NCI-H1417 treated with DMSO at 0.1 percent for 48 hours (cell line): ENCODE results near the gene TLCD3A.
A peak's percentile ranks its signal among the peaks of the same experiment; 100 is the strongest.
"Not testable (repeated sequence)": the region's sequence is repeated elsewhere in the genome, so short reads cannot be mapped to it uniquely, and the experiment has no call there.

Experiments used
- DNase-seq: peaks from one replicate; lab custom pipeline; 2025; lab: John Stamatoyannopoulos, UW

TLCD3A gene

DNA sequence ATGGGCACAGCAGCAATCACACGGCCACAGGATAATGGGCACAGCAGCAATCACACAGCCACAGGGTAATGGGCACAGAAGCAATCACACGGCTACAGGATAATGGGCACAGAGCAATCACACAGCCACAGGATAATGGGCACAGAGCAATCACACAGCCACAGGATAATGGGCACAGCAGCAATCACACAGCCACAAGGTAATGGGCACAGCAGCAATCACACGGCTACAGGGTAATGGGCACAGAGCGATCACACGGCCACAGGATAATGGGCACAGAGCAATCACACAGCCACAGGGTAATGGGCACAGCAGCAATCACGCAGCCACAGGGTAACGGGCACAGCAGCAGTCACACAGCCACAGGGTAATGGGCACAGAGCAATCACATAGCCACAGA is 17.0 kb downstream of the TLCD3A start:
- not testable (repeated sequence) for DNase-seq

DNA sequence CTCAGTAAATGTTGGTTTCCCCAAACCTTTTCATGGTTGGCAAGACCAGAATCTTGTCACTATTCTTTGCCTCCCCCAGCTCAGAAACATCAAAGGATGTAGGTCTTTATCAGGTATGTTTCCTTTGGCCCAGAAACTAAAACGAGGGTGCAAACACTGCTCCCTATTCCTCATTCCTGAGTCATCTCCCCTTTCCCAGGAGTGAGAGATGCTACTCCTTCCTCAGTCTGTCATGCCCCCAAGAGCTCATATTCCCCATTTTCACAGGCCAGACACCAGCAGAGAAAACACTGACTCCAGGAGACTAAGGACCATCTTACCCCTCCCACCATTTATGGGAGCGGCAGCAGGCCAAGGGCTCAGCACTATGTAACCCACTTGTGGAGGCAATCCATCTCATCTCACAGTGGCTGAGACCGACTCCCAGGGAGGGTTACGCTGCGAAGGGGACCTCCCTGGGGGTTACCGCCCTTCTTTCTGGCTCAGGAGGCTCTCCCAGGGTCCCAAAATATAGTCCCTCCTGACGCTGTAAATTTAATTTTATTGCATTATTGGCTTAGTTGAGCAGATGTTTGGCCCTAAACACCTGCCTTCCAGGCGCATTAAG is 18.1 kb downstream of the TLCD3A start:
- no peak for DNase-seq

DNA sequence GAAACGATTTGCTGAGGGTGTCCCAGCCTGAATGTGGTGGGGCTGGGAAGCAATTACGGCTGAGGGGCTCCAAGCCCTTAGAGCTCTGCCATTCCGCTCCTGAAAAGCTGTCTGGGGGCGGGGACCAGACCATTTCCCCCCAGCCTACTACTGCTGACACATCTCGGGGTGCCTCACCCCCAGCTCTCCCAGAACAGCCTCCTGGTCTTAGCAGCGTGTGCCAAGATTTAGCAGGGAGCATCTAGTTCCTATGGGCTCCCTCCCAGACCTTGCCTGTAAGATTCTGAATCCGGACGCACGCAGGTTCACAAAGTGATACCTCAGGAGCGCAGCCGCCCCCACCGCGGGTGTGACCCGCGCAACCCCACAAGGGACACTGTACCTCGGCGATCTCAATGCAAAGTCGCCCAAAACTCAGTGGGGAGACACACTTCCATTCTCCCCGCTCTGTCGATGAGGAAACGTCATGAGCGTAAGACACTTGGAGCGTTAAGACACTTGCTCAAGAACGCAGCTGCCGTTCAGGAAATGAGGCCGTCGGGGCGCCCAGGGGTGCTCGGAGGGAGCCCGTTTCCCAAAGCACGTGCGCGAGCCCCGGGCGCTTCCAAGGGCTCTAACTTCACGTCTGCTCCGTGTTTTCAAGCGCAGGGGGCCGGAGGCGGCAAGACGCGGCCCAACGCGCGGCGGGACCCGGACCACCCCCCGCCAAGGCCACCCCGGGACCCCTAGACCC is 19.0 kb downstream of the TLCD3A start:
- no peak for DNase-seq

DNA sequence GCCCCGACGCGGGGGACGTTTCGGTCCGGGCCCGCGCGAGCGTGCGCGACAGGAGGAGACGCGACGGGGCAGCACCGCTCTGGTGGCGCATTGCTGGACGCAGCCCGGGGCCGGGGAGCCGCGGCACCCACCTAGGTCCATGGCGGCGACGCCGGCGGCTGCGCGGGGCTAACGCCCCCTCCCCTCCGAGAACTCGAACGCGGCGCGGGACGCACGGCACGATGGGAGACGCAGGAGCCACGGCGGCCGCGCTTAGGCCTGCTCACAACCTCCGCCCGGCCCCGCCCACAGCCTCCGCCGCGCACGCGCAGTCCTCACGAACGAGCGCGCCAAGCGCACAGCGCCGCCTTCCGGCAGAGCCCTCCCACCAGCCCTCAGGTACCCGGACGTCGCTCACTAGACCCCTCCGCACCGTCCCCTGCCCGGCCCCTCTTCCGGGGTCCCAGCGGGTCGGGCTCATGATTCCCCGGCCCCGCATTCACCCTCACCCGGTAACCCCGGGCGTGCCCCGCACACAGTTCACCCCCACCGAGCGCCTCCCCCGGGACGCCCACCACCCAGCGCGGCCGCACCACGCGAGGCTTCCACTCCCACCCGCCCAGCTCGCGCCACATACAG is 19.7 kb downstream of the TLCD3A start, which contains the start of gene GEMIN4:
Gene GEMIN4 (minus strand): TSS at position 263 of the 618 bp plus-strand sequence. CDS start 122 bp downstream, at position 141.
- peak; percentile 28 for DNase-seq

DNA sequence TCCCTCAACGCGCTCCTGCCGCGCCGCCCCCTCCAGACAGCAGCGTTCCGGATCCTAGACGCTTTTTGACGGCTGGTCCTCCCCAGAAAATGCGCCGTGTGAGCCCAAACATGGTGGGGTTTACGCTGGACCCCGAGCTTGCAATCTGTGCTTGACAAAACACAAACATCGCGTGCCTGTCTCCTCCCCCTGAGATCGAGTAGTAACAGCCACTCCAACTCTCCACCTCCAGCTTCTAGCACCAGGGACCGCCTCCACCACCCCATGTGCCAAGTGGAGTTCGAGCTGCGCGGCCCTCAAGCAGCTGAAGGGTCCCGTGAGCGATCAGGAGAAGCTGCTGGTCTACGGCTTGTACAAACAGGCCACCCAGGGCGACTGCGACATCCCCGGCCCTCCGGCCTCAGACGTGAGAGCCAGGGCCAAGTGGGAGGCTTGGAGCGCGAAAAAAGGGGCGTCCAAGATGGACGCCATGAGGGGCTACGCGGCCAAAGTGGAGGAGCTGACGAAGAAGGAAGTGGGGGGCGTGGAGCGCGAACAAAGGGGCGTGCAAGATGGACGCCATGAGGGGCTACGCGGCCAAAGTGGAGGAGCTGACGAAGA is 20.3 kb downstream of the TLCD3A start:
- no peak for DNase-seq

DNA sequence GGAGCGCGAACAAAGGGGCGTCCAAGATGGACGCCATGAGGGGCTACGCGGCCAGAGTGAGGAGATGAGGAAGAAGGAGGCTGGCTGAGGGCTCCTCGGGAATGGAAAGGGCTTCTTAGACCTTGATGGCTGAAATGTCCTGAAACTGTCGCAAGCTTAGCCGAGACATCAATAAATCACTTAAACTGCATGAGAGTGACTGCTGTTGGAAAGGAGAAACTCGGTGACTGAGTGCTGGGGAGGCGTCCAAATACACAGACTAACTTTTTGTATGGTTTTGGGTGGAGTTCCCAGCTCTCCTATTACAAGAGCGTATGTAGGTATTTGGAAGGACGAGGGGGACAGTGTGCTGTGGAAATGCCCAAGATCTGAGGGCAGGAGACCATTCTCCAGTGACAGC is 21.0 kb downstream of the TLCD3A start:
- no peak for DNase-seq

DNA sequence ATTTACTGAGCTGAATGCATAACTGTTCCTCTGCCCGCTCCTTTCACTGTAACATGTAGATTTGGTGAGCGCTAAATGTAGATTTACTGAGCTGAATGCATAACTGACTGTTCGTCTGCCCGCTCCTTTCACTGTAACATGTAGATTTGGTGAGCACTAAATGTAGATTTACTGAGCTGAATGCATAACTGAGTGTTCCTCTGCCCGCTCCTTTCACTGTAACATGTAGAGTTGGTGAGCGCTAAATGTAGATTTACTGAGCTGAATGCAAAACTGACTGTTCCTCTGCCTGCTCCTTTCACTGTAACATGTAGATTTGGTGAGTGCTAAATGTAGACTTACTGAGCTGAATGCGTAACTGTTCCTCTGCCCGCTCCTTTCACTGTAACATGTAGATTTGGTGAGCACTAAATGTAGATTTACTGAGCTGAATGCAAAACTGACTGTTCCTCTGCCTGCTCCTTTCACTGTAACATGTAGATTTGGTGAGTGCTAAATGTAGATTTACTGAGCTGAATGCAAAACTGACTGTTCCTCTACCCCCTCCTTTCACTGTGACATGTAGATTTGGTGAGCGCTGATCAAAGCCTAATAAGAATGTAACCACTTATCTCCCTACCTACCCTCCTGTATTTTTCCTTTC is 23.0 kb downstream of the TLCD3A start:
- DNase-seq: not testable (repeated sequence)

DNA sequence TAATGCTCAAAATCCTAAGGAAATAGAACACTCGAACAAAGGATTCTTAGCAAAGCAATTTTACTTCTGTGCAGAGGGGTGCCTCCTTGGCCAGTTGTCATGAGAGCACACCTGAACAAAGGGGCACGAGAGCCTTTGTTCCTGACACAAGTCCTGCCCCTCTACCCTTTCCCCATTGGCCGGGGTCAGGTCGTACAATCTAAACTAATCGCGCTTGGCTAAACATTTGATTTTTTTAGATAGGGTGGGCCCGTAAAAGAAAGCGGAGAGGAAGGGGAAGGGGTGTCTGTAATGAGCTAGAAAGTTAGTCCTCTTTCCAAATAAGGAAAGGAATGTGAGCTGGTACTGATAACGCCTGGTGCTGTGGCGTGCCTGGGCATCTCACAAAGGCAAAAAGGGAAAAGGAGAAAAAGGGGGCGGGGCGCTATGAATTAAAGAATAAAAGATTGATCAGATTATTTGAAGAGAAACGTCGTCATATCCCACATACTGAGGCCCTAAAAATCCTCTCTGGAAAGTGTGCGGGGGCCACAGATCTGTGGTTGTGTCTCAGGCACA is 23.7 kb downstream of the TLCD3A start:
- DNase-seq: not testable (repeated sequence)

DNA sequence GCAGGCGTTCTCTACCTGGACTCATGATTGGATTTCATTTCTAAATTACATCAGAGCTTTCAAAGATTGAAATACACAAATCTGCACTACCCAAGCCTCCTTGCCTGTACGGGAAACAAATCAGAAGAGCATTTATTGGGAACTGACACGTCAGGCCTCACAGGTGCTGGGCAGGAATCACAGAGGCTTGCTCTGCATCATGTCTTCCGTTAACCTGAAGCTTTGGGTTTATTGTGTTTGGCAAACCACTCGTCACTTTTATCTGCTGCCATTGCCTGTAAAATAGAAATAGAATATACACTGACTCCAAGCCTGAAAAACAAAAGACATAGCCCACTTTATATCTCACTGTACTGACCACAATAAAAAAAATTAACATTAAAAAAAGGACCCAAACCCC is 27.6 kb downstream of the TLCD3A start:
- no peak for DNase-seq

DNA sequence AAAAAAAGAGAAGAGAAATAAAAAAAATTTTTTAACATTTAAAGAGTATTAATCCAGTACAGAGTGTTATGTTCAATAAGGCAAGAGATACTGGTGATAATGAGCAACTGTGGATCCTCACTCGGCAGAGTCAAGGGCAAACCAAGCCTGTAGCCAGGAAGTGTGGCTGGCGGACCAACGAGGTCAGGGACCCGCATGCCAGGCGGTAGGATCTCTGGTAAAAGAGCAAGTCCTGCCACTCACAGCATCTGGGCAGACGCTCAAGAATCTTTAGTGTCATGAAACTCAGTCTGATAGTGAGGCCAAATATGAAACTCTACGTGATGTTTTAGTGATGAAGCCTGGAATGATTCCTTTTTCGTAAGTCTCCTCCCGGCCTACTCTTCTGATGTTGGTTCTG is 28.0 kb downstream of the TLCD3A start:
- no peak for DNase-seq

DNA sequence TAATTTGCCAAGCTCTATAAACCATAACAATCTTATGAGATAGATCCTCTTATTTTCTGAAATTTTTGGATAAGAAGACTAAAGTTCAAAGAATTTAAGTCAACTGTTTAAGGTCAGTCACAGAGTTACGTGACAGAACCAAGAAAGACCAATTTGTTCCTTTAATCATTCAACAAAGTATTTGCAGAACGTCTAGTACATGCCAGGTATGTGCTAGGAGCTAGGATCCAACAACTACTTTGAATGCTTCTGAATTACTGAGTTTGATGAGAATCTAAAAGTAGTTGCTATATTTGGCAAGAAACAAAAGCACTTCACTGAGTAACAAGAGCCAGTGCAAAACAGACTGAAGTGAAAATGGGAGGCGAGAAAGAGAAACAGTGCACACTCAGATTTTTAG is 34.7 kb downstream of the TLCD3A start:
- no peak for DNase-seq

DNA sequence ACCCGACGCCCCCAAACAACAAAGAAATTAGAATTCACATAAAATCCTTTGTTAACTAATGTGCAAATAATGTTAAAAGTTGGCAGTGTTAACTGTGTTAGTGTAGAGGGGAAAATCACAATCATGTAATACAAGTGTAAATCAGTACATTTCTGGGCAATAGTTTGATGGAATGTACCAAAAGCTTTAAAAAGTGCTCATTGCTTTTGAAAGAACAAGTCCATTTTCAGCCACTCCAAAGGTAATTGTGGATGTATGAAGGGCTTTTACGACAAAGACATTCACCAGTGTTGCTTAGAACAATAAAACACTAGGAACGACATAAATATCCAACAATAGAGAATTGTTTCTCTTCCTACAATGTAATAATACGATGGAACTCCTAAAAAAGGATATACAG is 40.6 kb downstream of the TLCD3A start:
- no peak for DNase-seq

DNA sequence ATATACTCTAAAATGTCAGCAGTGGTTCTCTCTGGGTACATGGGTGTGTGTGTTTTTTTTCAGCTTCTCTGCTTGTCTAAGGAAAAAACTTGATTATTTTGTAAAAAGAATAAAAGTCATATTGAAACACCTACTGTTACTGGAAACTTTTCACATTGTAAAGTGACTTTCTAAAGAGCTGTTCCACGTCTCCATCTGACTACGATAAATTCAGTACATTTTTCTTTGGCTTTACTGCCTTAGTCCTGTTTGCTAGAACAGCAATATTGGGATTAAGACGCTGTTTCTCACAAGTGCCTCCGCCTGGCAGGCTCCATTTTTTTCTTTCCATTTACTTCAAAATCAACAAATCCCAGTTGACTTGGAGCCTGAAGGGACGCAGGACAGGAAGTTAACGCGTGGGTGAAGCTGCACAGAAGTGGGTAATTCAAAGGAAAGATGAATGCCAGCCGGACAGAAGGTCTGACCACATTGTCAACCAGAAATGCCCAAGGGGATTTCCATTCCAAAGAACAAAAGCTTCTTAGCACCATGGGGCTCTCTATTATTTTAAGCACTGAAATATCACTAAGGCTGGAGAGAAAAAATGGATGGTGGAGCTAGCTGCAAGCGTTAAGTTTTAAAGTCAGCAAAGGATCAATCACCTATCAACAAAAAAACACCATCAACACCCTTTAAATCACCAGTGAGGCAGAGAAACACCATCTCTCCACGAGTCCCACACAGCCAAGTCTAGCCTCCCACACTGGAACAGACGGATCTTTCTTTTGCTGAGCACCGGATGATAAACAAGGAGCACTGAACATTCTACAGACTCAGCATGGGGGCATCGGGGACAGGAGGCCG is 41.3 kb downstream of the TLCD3A start:
- DNase-seq: no peak

DNA sequence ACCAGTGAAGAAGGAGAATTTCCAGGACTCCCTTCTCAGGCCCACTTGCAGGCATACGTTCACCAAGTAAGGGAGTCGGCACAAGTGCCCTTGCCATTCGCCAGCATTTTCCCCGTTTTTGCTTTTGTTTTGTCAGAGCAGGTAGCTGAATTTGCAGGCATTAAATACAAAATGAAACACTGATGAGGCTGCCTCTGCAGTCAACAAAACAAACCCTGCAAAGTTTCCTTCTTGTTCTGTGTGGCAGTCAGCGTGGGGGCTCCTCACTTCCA is 41.9 kb downstream of the TLCD3A start:
- DNase-seq: no peak

DNA sequence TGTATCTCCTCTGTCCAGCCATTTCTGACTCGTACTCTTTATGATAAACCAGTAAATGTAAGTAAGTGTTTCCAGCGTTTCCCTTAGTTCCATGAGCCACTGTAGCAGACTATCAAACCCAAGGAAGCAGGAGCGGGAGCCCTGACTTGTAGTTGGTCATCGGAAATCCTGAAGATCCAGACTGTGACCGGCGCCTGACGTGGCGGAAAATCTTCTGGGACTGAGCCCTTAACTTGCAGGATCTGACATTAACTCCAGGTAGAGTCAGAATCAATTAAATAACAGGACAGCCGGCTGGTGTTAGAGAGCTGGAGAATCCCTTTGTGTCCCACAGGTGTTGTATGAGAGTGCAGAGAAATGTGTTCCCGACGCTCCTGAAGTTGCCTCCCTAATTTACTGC is 45.7 kb downstream of the TLCD3A start:
- DNase-seq: no peak

DNA sequence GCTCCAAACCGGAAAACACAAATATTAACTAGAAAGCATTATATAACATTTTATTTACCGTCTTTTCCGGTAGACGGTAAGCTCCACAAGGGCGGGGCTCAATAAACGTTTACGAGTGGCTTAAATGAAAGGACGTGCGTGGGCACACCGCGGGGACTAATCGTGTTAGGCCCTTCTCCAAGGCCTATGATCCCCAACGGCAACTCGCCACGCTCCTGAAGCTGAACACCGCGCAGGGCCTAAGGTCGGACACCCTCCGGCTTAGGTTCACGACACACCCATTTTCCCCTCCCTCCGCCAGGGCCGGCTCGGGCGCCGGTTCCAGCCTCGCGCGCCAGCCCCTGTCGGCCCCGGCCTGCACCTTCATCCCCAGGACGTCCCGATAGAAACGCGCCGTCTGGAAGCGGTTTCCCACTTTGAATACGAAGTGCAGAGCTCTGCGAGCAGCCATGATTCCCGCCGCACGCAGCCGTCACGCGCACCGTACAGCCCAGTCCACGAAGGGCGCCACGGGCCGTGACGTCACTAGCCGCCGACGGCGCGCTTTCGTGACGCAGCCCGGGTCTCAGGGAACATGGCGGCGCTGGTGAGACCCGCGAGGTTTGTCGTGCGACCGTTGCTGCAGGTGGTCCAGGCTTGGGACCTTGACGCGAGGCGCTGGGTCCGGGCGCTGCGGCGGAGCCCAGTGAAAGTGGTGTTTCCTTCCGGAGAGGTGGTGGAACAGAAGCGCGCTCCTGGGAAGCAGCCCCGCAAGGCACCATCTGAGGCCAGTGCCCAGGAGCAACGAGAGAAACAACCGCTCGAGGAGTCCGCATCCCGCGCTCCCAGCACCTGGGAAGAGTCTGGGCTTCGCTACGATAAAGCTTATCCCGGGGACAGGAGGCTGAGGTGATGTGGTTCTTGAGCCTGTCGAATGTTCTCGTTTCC is 49.7 kb downstream of the TLCD3A start, which contains the start of the genes GLOD4 and MRM3:
Gene GLOD4 (minus strand): TSS at position 476 of the 927 bp plus-strand sequence. CDS start 25 bp downstream, at position 451.
Gene MRM3 (plus strand): TSS at position 549 of the 927 bp plus-strand sequence. CDS start 26 bp downstream, at position 575.
- peak; percentile 10 for DNase-seq

DNA sequence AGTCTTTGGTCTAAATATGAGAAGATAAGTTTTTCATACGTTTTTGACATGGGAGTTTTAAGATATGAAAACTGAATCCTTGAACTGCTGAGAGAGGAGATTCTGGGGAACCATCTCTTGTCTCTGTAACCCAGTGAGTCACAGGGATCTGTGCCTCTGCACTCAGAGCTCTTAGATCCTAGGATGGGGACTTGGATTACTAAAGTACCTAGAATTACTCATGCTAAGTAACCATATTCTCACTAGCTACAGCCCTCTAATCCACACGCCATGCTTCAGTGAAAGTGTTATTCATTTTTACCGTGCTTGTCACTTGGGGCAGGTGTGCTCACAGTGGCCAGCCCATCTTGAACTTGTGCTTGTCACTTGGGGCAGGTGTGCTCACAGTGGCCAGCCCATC is 51.7 kb downstream of the TLCD3A start:
- DNase-seq: no peak

DNA sequence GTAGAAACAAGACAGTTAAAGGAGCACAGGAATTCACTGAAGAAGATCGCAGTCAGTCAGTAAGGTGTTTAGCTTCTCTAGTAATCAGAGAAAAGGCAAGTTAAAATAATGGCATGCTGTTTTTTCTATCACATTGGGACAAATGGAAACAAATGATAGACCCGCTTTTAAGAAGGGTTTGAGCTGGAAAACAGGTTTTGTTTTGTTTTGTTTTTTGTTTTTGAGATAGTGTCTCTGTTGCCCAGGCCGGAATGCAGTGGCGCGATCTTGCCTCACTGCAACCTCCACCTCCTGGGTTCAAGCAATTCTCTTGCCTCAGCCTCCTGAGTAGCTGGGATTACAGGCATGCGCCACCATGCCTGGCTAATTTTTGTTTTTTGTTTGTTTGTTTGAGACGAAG is 53.5 kb downstream of the TLCD3A start:
- DNase-seq: not testable (repeated sequence)

DNA sequence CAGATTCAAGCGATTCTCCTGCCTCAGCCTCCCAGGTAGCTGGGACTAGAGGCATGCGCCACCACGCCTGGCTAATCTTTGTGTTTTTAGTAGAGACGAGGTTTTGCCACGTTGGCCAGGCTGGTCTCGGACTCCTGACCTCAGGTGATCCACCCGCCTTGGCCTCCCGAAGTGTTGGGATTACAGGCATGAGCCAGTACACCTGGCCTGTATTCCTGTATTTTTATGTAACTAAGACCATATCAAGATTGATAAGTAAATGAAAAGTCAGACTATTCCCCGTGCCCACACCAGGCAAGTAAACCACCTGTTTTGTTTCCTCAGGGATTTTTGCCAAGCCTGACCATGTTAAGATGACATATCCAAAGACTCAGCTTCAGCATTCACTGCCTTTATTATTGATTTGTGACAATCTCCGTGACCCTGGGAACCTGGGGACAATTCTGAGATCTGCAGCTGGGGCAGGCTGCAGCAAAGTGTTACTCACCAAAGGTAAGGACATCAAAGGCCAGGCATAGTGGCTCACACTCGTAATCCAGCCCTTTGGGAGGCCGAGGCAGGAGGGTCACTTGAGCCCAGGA is 55.3 kb downstream of the TLCD3A start:
- no peak for DNase-seq

DNA sequence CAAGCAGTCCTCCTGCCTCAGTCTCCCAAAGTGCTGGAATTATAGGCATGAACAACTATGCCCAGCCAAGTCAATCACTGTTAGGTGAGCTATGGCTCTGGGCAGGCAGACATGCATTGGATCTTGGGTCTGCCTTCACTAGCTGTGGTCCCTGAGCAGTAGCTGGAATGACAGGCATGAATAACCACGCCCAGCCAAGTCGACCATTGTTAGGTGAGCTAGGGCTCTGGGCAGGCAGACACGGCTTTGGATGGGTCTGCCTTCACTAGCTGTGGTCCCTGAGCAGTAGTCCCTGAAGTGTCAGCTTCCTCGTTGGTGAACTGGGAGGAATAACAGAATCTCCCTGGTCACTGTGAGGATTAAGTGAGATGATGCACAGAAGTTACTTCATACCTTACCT is 56.2 kb downstream of the TLCD3A start:
- no peak for DNase-seq
